Thyroid gland (tissue), 4 donors: Measurements from ENCODE around the gene MAD1L1.

Experiments
- POLR2A ChIP-seq, 2 donors: fragments of 450-650 bp; IDR thresholded peaks; one replicate each; pipeline ENCODE4 v1.6.1; 2017; ENCODE audit warnings: antibody characterized with exemption in 2 of 2, mild to moderate bottlenecking in 2 of 2, moderate library complexity in 1 of 2
- TF ChIP-seq, protein P1 (sequence below), 6 experiments: fragments of 200-600 bp in 3 of 6; fragments of 450-650 bp in 3 of 6; sonication (generic) in 3 of 6; IDR thresholded peaks; one replicate each; pipeline ENCODE4 v1.5.1; 2016 to 2019; ENCODE audit warnings: antibody characterized with exemption in 6 of 6, mild to moderate bottlenecking in 2 of 6, inconsistent platforms in 1 of 6, moderate library complexity in 1 of 6

- TF ChIP-seq, protein P1, sequence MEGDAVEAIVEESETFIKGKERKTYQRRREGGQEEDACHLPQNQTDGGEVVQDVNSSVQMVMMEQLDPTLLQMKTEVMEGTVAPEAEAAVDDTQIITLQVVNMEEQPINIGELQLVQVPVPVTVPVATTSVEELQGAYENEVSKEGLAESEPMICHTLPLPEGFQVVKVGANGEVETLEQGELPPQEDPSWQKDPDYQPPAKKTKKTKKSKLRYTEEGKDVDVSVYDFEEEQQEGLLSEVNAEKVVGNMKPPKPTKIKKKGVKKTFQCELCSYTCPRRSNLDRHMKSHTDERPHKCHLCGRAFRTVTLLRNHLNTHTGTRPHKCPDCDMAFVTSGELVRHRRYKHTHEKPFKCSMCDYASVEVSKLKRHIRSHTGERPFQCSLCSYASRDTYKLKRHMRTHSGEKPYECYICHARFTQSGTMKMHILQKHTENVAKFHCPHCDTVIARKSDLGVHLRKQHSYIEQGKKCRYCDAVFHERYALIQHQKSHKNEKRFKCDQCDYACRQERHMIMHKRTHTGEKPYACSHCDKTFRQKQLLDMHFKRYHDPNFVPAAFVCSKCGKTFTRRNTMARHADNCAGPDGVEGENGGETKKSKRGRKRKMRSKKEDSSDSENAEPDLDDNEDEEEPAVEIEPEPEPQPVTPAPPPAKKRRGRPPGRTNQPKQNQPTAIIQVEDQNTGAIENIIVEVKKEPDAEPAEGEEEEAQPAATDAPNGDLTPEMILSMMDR (IDR thresholded peaks at IDR 0.05) = no peak
- TF ChIP-seq POLR2A (IDR thresholded peaks at IDR 0.05) = no peak
Observed at GRCh38 chr7:2274666-2275065, 41.9 kb upstream of the MAD1L1 start.
